ENCODE results near the gene CYP17A1.

The CYP17A1 gene

GRCh38 chr10:102802920-102803534 is 34.2 kb downstream of the CYP17A1 start:
- no peak for DNase-seq

- DNase-seq, result peak; percentile 45
Observed at GRCh38 chr10:102801978-102802377, 35.2 kb downstream of the CYP17A1 start.

- DNase-seq, result no peak
Observed at GRCh38 chr10:102801496-102801895, 35.7 kb downstream of the CYP17A1 start.

GRCh38 chr10:102800611-102801335 is 36.4 kb downstream of the CYP17A1 start:
- no peak for DNase-seq

GRCh38 chr10:102799691-102800471 is 37.3 kb downstream of the CYP17A1 start:
- no peak for DNase-seq

GRCh38 chr10:102796407-102797176 is 40.6 kb downstream of the CYP17A1 start:
- DNase-seq, result peak; percentile 93

- DNase-seq, result peak; percentile 47
Observed at GRCh38 chr10:102795453-102796406, 41.5 kb downstream of the CYP17A1 start.

GRCh38 chr10:102791754-102792395 is 45.3 kb downstream of the CYP17A1 start:
- DNase-seq, result no peak

- peak; percentile 62 for DNase-seq
Observed at GRCh38 chr10:102785818-102786217, 51.4 kb downstream of the CYP17A1 start.

GRCh38 chr10:102783568-102783967 is 53.6 kb downstream of the CYP17A1 start:
- DNase-seq, result no peak

- no peak for DNase-seq
Observed at GRCh38 chr10:102782673-102783551, 54.3 kb downstream of the CYP17A1 start.

GRCh38 chr10:102781921-102782557 is 55.2 kb downstream of the CYP17A1 start:
- no peak for DNase-seq

- peak; percentile 97 for DNase-seq
Observed at GRCh38 chr10:102781090-102781920, 55.9 kb downstream of the CYP17A1 start.

Data from hematopoietic multipotent progenitor cell treated with erythropoietin and hydrocortisone succinate and interleukin-3 and kit ligand, for 4 days (in vitro differentiated cells).